Activated CD4-positive, alpha-beta T cell treated with anti-CD3 and anti-CD28 coated beads, Interleukin-2, Interleukin-4, amounts not matched to agents 100 ng/mL and 50 ng/mL, durations not matched to agents 16 hours and 8 hours (primary cell): ENCODE data around the gene RRP1.

Source experiments
- DNase-seq: peaks from one replicate; pipeline ENCODE4 v3.0.0-alpha.2; 2020; ENCODE audit warnings: low spot score

RRP1 gene

GRCh38 chr21:43801006-43801783, 11.8 kb downstream of the RRP1 start:
- DNase-seq = no peak

GRCh38 chr21:43802713-43803313, 13.4 kb downstream of the RRP1 start:
- no peak for DNase-seq

GRCh38 chr21:43803558-43804300, 14.4 kb downstream of the RRP1 start:
- no peak for DNase-seq

GRCh38 chr21:43805275-43805800, 16.0 kb downstream of the RRP1 start:
- no peak for DNase-seq

GRCh38 chr21:43806017-43806710, 16.8 kb downstream of the RRP1 start:
- DNase-seq = no peak

- DNase-seq = no peak
These were observed 19.0 kb downstream of the RRP1 start for GRCh38 chr21:43808367-43808766.

- DNase-seq = no peak
These were observed 19.5 kb downstream of the RRP1 start for GRCh38 chr21:43808832-43809251.

GRCh38 chr21:43809346-43809799, 20.0 kb downstream of the RRP1 start:
- no peak for DNase-seq

- no peak for DNase-seq
These were observed 20.6 kb downstream of the RRP1 start for GRCh38 chr21:43809853-43810504.

GRCh38 chr21:43810505-43811261, 21.3 kb downstream of the RRP1 start:
- peak; percentile 93 for DNase-seq

GRCh38 chr21:43811262-43812105, 22.1 kb downstream of the RRP1 start:
- DNase-seq = no peak

GRCh38 chr21:43812139-43812821, 22.9 kb downstream of the RRP1 start:
- DNase-seq = no peak

GRCh38 chr21:43812957-43813655, 23.7 kb downstream of the RRP1 start:
- no peak for DNase-seq

- no peak for DNase-seq
These were observed 24.2 kb downstream of the RRP1 start for GRCh38 chr21:43813656-43813980.

- DNase-seq = no peak
These were observed 25.1 kb downstream of the RRP1 start for GRCh38 chr21:43814215-43815106.

GRCh38 chr21:43815107-43815613, 25.8 kb downstream of the RRP1 start:
- no peak for DNase-seq

- DNase-seq = no peak
These were observed 26.6 kb downstream of the RRP1 start for GRCh38 chr21:43815991-43816390.
